Skeletal muscle cell (primary cell): ENCODE measurements around the gene NPHS1.
"Not testable (repeated sequence)": the region's sequence is repeated elsewhere in the genome, so short reads cannot be mapped to it uniquely, and the experiment has no call there.

ENCODE experiments used
- DNase-seq: peaks from one replicate; pipeline ENCODE4 v3.0.0-alpha.2; 2010; ENCODE audit warnings: low read depth
- H3K4me3 ChIP-seq: 2 replicates; pipeline ENCODE4 v1.5.1; 2011; ENCODE audit warnings: low read depth, mild to moderate bottlenecking, control low read depth, low read length, moderate library complexity

NPHS1 gene, protein sequence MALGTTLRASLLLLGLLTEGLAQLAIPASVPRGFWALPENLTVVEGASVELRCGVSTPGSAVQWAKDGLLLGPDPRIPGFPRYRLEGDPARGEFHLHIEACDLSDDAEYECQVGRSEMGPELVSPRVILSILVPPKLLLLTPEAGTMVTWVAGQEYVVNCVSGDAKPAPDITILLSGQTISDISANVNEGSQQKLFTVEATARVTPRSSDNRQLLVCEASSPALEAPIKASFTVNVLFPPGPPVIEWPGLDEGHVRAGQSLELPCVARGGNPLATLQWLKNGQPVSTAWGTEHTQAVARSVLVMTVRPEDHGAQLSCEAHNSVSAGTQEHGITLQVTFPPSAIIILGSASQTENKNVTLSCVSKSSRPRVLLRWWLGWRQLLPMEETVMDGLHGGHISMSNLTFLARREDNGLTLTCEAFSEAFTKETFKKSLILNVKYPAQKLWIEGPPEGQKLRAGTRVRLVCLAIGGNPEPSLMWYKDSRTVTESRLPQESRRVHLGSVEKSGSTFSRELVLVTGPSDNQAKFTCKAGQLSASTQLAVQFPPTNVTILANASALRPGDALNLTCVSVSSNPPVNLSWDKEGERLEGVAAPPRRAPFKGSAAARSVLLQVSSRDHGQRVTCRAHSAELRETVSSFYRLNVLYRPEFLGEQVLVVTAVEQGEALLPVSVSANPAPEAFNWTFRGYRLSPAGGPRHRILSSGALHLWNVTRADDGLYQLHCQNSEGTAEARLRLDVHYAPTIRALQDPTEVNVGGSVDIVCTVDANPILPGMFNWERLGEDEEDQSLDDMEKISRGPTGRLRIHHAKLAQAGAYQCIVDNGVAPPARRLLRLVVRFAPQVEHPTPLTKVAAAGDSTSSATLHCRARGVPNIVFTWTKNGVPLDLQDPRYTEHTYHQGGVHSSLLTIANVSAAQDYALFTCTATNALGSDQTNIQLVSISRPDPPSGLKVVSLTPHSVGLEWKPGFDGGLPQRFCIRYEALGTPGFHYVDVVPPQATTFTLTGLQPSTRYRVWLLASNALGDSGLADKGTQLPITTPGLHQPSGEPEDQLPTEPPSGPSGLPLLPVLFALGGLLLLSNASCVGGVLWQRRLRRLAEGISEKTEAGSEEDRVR (N-terminal part only)

DNA sequence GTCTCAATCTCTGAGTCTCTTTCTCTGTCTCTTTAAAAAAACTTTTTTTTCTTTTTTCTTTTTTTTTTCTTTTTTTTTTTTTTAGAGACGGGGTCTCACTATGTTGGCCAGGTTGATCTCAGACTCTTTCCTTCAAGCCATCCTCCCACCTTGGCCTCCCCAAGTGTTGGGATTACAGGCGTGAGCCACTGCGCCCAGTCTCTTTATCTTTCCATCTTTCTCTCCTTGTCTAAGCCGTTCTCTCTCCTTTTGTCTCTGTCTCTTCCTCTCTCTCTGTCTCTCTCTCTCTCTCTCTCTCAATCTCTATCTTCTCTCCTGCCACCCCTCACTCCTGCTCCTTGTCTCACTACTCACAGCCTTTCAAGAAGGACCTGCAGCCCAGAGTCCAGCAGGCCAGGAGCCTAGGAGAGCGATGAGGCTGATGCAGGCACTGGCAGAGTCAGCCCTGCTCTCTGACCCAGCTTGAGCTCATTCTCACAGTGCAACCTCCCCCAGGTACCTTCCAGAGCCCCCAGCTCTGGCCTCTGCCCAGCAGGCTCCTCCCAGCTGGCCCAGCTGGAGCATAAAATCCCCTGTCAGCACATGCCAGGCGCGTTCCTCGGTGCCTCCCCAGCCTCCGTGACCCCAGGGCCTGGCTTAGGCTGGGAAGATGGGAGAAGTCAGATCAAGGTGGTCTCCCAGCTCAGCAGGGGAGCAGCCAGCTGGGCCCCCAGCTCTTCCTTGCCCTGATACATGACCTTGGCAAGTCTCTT lies at the start of gene NPHS1:
Gene NPHS1, minus strand, starts transcription at position 476 of the 752 bp plus-strand sequence. CDS start 667 bp downstream, outside the sequence.
- no peak within 1 kb of the TSS for H3K4me3 ChIP-seq
- no peak for DNase-seq

DNA sequence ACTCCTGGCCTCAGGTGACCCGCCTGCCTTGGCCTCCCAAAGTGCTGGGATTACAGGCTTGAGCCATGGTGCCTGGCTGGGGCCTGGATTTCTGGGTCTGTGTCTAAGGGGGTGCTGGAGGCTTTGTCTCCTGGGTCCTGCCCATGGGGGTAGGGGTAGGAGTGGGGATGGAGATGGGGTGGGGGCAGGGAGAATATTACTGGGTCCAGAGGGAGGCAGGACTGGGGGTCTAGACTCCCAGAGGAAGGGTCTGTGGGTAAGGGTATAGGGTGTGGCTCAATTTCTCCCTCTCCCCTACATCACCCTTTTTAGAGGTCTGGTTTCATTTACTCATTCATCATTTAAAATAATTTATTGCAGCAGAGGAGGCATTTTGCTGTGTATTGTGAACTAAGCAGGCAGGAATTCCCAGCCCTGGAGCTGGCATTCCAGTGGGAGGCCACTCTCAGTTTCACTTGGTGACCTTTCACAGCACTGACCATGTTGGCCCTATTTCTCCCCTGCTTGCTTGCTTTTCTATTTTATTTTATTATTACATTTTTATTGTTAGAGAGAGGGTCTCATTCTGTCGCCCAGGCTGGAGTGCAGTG lies 48.8 kb upstream of the NPHS1 start:
- H3K4me3 ChIP-seq, result no peak overlapping the region
- DNase-seq, result no peak

DNA sequence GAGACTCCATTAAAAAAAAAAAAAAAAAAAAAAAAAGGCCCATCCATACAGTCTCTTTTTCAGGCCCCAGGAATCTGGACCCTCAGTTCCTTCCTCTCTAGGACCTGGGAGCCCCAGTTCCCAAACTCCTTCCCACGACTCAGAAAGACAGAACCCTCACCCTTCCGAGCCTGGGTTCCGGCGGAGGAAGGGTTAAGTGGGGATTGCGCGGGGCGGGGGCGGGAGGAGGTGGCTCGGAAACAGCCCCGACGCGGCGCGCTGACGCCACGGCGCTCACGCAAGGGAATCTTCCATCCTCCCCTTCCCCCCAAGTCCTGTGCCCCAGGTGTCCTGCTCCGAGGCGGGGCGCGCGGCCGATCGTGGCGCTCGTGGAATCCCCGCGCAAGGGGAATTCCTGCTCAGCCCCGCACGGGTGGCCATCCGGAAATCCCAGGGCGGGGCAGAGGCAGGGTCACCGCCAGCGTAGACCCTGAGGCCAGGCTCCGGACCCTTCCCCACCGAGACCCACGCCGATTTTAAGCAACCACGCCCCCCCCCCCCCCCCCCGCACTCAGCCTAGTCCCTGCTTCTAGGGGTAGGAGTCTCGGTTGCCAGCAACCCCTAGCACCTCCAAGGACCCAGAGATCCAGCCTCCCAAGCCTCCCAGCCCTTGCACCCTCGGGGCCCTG lies 47.4 kb upstream of the NPHS1 start:
- peak; percentile 36 for DNase-seq
- H3K4me3 ChIP-seq, result peak overlapping the region; percentile 78

DNA sequence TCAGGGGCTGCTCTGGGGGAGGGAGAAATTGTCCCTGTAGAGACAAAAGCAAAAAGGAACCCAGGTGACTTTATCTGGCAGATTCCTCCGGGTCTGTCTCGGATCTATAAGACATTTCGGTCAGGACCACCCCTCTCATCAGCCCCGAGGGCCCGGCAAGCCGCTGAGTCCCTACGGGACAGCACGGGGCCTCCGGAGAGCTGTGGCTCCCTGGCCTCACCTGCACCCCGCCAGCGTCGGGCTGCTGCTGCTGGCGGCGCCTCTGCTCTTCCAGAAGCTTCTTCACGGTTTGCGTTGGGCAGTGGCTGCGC lies 46.1 kb upstream of the NPHS1 start:
- peak overlapping the region; percentile 78 for H3K4me3 ChIP-seq
- no peak for DNase-seq

DNA sequence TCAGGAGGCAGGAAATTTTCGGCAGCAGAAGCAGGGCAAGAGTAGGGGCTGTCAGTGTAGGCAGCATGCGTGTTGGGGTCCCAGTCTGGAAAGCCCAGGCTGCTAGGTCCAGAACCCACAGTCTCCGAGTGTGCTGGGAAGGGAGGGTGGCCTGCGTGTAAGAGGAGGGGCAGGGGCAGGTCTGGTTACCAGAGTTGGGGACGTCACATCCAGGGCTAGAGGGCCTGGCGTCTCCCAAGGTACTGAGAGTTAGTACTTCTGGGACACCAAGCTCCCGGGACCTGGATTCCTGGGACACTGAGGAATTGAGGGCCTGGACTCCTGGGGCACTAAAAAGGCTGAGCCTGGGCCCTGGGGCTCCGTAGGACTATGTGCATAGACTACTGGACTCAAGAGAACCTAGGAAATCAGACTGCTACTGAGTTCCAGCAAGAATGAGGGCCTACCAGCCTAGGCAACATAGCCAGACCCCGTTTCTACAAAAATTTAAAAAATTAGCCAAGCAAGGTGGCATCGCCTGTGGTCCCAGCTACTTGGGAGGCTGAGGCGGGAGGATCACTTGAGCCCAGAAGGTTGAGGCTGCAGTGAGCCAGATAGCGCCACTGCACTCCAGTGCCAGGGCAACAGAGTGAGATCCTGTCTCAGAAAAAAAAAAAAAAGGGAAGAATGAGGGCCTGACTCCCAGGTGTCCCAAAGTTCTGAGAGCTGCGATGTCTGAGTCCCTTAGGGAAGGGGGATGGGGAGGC lies 45.6 kb upstream of the NPHS1 start:
- peak overlapping the region; percentile 78 for H3K4me3 ChIP-seq
- no peak for DNase-seq

DNA sequence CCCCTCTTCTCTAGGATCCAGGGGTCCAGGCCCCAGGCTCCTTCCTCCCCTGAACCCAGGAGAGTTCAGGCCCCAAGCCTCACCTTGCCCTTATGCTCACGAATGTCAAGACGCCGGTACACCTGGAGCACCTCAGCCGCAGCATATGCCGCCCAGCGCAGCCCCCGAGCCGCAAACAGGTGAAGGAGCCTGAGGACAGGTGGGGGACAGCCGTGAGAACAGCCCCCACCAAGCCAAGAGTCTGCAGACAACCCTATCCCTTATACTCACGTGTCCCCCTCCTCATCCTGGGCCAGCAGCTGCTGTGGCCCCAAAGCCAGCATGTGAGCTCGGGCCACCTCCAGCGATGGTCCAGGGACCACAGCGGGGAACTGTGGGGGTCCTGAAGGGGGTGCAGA lies 44.3 kb upstream of the NPHS1 start:
- H3K4me3 ChIP-seq, result no peak overlapping the region
- no peak for DNase-seq

DNA sequence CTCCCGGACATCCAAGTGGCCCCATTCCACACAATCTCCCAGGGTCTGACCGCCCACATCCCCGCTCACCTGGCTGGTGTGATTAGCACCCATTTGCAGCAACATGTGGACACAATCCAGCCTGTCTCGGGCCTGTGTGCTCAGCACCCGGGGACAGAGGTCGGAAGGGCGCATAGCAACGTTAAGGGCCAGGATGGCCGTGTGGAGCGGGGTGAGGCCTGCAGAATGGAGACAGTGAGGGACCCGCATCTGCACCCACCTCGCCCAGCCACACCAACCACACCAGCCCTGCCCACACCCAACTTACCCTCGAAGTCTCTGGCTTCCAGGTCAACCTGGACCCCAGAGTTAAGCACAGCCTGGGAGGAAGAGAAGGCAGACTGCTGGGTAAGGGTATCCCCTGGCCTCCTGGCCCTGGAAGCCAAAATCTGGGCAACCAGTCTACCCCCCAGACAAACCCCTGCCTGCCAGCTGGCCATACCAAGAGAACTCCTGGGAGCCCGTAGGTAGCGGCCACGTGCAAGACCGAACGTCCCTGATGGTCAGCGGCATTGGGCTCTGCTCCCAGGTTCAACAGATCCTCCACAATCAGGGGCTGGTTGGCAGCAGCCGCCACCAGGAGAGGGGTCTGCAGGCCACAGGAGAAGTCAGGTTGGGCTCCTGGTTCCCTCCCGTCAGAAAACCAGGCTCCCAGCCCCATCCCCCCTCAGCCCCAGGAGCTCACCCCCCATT lies 43.8 kb upstream of the NPHS1 start:
- DNase-seq, result no peak
- no peak overlapping the region for H3K4me3 ChIP-seq

DNA sequence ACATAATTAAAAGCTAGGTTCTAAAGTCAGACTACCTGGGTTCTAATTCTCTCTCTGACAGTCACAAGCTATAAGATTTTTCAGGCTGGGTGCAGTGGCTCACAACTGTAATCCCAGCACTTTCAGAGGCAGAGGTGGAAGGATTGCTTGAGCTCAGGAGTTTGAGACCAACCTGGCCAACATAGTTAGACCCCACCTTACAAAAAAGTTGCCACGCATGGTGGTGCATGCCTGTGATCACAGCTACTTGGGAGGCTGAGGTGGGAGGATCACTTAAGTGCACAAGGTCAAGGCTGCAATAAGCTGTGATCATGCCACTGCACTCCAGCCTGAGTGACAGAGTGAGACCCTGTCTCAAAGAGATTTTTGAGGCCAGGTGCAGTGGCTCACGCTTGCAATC lies 42.0 kb upstream of the NPHS1 start:
- DNase-seq, result no peak
- no peak overlapping the region for H3K4me3 ChIP-seq

DNA sequence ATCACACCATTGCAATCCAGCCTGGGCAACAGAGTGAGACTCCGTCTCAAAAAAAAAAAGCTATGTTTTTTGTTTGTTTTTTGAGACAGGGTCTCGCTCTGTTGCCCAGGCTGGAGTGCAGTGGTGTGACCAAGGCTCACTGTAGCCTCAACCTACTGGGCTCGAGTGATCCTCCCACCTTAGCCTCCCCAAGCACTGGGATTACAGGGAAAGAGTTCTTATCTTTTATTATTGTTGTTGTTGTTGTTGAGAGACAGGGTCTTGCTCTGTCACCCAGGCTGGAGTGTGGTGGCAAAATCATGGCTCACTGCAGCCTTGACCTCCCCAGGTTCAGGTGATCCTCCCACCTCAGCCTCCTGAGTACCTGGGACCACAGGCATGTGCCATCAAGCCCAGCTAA lies 39.5 kb upstream of the NPHS1 start:
- H3K4me3 ChIP-seq, DNase-seq: not testable (repeated sequence)

DNA sequence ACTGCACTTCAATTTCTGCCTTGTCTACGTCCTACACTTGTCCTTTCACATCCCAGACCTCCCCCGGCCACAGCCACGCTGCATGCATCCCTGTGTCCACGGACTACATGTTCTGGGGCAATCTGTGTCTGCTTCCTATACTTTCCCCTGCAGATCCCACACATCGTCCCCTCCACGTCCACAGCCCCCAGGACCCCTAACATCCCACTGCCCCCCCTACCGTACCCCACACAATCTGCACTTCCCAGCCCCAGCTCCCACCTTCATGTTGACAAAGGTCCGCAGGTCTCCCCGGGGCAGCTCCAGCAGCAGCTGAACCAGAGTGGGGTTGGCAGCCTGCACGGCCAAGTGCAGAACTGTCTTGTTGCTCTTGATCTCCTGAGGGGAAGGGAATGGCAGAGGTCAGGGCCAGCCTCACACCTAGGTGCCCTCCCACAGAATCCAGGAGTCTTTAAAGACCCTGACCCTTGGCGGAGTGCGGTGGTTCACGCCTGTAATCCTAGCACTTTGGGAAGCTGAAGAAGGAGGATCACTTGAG lies 37.9 kb upstream of the NPHS1 start:
- no peak overlapping the region for H3K4me3 ChIP-seq
- no peak for DNase-seq

DNA sequence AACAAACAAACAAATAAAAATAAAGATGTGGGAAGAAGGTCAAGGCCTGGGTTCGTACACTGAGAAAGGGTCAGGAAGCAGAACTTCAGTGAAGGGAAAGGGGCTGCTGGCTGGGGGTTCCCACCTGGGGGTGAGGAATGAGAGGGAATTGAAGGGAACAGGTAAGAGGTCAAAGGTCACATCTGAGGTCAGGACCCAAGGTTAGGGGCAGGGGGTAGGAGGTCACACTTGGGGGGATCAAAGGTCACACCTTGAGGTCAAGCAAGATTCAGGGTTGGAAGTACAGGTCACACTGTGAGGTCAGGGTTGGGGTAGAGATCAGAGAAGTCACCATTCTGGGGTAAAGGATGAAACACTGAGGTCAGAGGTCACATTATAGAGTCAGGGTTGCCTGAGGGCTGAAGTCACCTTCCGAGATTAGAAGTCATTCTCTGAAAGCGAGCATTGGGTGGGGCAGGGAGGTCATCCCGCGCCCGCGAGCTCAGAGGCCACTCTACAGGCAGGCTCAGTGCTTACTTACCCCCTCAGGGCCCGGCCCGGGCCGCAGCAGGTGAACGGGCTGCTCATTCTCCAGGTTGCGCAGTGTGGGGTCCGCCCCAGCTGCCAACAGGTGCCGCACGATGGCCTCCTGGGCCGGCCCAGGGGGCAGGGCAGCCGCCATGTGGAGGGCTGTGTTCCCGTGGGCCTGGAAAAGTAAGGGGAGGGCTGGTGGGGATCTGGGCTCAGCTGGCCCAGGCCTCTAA lies 37.2 kb upstream of the NPHS1 start:
- H3K4me3 ChIP-seq, result no peak overlapping the region
- no peak for DNase-seq

DNA sequence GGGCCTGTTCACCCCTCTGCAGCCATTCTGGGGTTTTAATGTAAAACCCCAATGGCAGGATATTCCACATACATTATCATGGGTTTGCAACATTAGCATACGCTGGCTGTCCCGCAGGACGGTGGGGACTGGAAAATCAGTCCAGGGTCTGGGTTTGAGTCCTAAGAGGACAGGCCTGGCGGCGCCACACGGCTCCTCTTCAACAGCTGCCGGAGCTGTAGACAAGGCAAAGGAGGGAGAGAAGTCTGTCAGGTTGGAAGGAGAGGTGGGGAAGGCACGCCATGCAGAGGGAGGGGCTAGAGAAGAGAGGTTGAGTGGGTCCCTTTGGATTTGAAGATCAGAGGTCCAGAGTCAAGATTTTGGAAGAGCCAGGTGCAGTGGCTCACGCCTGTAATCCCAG lies 36.1 kb upstream of the NPHS1 start:
- H3K4me3 ChIP-seq, result no peak overlapping the region
- no peak for DNase-seq

DNA sequence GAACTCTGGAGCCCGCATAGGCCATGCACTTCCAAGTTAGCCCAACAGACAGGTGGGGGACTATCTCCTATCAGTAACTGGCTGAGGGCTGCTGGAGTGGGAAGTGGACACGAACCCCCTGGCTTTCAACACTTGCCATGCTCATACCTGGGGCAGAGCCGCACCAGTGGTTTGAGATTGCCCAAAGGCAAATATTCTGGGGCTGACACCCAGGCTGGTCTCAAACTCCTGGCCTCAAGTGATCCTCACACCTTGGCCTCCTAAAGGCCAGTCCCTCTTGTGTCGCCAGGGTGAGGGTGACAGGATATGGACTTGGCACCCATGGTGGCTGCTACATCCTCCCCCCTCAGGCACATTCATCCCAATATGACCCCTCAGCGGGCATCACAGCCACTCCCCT lies 34.9 kb upstream of the NPHS1 start:
- no peak overlapping the region for H3K4me3 ChIP-seq
- DNase-seq, result no peak

DNA sequence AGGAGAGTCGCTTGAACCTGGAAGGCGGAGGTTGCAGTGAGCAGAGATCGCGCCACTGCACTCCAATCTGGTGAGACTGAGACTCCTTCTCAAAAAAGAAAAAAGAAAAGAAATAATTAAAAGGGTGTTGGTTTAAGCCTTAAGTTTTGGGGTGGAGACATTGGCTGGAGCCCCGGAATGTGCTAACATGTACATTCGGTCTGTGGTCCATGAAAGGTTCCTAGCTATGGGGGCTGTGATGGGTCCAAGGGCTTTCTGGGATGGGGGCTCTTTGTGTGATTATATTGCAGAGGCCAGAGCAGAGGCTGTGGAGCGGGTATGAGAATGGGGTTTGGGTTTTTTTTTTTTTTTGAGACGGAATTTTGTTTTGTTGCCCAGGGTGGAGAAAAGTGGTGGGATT lies 33.6 kb upstream of the NPHS1 start:
- DNase-seq, result no peak
- H3K4me3 ChIP-seq, result no peak overlapping the region

DNA sequence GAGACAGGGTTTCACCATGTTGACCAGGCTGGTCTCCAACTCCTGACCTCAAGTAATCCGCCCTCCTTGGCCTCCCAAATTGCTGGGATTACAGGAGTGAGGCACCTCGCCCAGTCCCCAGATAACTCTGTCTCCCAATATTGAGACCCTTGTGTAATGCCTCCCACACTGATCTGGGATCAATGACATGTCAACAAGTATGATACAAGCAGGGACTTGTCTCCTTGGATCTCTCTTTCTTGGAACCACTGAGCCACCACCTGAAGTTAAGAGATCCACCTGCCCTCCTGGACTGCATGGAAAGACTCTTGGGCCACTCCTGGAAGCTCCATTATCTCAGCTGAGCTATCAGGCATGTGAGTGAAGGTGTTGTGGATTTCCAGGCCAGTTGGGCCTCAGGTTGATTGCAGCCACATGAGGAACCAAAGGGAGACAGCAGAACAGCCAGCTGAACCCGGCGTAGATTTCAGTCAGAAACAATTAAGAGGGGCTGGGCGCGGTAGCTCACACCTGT lies 33.0 kb upstream of the NPHS1 start:
- no peak for DNase-seq
- H3K4me3 ChIP-seq, result no peak overlapping the region

DNA sequence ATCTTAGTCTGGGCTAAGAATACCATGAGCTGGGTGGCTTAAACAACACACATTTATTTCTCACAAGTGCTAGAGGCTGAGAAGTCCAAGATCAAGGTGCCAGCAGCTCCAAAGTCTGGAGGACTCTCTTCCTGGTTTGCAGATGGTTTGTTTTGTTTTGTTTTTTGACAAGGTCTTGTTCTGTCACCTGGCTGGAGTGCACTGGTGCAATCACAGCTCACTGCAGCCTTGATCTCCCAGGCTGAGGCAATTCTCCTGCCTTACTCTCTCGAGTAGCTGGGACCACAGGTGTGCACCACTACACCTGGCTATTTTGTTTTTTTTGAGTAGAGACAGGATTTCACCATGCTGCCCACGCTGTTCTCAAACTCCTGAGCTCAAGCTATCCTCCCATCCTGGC lies 31.6 kb upstream of the NPHS1 start:
- H3K4me3 ChIP-seq, result no peak overlapping the region
- DNase-seq, result no peak
